Erythroblast (primary cell): ENCODE data around the gene PTPRC.

ENCODE experiments used
- DNase-seq, 2 experiments: peaks; one replicate each; lab custom pipeline; 2025; lab: John Stamatoyannopoulos, UW
- GATA1 ChIP-seq: IDR thresholded peaks from 2 replicates; pipeline ENCODE4 v1.6.1; 2011; ENCODE audit warnings: low read depth, mild to moderate bottlenecking, control low read depth, low read length, moderate library complexity
- POLR2A ChIP-seq: IDR thresholded peaks from 2 replicates; pipeline ENCODE4 v1.6.1; 2011; ENCODE audit warnings: mild to moderate bottlenecking, low read length

Gene PTPRC

DNA sequence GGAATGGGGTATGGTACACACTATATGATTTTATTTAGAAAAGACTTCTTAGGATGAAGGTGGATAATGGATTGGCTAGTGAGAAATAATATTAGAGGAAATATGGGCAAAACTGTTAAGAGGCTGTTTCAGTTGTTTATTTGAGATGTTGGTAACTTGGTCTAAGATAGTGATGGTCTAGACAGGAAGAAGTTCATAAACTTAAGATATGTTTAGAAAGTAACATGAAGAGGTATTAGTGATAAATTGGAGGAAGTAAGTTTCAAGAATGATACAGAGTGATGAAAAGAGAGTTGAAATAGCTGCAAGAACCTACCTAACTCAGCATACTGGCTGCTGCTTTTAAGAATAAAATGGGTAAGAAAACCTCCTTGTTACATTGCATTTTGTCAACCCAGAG is 9.2 kb upstream of the PTPRC start:
- no peak for TF ChIP-seq POLR2A
- no peak for TF ChIP-seq GATA1
- DNase-seq: no peak

DNA sequence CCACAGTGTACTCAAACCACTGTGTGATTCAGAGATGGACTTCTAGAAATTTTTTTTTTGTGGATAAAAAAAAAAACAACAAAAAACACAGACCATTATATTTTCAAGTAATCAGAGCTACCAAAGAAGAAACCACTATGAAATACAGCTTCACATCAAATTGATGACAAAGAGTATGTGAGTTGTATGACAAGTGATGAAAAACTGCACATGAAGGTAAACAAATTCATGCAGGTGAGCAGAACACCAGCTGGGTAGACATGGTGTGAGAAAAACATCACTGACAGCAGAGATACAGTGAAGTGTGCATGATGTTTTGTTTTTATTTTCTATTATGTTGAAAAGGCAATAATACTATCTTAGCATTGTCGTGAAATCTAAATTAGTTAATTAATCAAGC is 8.0 kb upstream of the PTPRC start:
- DNase-seq: no peak
- TF ChIP-seq GATA1: no peak
- no peak for TF ChIP-seq POLR2A

DNA sequence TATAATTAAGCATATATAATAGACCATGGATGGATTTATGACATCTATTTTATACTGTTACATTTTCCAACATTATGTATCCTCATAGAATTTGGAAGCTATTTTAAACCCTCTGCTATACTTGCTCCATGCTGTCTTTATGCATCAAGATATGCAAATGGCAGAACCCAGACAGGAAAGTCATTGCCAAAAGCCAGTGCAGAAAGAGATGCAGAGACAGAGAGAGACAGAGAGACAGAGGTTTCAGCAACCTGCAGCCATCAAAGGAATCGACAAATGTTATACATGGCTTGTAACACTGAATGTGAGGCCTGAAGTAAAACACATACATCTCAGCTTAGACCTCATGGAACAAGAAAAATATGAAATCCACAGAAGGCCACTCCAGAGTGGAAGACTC is 7.5 kb upstream of the PTPRC start:
- TF ChIP-seq POLR2A: no peak
- TF ChIP-seq GATA1: no peak
- DNase-seq: no peak

DNA sequence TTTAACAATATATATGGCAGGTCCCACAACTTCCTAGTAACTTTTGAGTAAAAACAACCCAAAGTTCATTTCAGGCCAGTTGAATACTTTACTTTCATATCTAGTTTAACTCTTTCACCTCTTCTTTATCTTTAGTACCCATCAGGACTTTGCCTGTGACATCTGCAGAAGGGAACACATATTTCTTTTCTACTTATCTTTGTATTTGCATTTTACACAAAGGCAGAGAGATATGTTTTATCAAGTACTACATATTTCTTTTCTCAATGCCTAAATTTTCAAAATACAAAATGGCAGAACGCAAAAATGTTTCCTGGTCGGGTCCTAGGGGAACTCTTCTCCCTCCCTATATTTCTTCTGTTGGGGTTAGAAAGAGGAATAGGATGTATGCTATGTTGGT is 6.8 kb upstream of the PTPRC start:
- peak in 1 of 2 experiments; percentile 50 for DNase-seq
- TF ChIP-seq GATA1 (no peak), POLR2A (no peak)

DNA sequence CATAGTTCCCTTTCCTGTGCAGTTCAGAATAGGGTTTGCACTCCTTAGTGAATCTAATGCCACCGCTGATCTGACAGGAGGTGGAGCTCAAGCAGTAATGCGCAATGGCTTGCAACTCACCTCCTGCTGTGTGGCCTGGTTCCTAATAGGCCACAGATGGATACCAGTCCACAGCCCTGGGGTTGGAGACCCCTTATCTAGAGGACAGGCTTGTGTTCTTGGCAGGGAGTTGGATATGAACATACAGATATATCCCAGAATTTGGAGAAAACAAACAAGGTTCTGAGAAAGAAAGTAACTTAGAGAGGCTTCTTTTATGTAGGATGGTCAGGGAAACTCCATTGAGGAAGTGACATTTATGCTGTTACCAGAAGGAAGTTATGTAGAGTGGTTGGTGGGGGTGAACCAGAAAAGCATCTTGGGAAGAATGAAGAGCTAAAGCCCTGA is 5.1 kb upstream of the PTPRC start:
- peak; percentile 21 to 36 for DNase-seq
- no peak for TF ChIP-seq GATA1
- TF ChIP-seq POLR2A: no peak

DNA sequence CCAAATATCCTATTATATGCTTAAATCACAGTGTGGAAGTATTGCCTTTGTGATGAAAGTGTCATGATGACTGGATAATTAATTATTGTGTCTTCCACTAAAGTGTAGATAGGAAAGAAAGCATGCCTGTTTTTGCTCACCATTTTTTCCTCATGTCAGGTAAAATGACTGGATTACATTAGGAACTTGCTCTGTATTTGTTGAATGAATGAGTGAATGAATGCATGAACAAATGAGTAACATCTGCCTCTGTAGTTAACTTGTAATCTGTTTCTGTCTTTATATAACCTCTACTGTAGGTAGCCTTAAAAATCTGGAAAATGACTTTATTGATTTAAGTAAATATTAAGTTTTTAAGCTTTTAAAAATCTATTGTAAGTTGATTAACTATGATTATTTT is 2.9 kb upstream of the PTPRC start:
- no peak for TF ChIP-seq POLR2A
- no peak for DNase-seq

DNA sequence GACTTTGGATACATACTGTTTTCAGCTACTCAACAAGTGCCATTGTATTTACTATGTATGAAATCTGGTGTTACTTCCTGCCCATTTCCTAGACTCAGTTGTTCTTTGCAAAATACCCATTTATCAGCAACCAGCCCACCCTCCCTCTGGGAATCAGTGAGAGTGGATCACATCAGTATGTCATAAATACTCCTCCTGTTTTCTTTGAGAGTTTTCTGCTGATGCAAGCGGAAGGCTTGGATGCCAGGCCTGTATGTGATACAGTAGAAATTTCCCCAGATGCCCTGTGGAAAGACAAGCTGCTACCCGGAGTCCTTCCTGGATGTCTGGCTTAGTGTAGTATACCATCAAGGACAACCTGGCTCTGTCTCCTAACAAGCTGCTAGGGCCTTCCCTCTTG is 2.4 kb upstream of the PTPRC start:
- no peak for DNase-seq
- TF ChIP-seq GATA1 (no peak), POLR2A (no peak)

DNA sequence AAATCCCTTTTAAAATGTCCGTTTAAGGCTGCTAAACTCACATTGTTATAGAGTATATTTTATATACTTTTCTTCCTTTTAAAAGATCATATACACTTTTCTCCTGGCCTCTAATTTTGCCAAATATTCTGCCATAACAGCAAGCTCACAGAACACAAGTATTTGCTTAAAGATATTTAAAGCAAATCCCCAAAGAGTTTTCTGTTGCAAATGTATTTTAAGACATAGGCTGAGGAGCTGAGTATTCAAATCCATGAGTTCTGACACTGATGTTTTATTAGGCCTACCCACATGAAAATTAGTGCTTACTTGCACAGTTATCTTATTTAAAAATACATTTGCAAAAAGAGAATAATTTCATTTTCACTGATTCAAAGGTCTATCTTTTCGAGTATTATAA is 1.7 kb upstream of the PTPRC start:
- TF ChIP-seq POLR2A: no peak
- no peak for TF ChIP-seq GATA1
- no peak for DNase-seq

DNA sequence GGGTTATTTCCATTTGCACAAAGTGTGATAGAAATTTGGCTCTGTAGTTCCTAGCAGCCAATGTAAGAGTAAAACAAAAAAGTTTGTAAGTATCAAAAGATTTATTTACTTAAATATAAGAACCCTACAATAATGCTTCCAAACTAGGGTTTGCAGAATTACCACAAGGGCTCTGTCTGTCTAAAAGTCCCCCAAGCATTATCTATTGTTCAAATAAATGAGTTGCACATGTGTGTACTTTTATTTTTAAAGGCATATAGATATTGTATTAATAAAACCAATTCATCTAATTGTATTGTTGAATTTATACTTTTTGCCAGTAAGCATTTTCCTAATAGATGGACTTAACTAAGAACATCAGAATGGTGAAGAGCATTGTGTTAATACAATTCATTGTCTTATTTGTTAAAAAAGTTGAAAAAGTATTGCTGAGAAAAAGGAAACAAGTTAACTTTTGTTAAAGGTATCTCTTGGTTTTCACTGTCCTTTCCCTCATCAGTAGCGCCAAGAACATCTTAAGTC is 863 bp upstream of the PTPRC start:
- DNase-seq: no peak
- TF ChIP-seq POLR2A (no peak), GATA1 (no peak)

DNA sequence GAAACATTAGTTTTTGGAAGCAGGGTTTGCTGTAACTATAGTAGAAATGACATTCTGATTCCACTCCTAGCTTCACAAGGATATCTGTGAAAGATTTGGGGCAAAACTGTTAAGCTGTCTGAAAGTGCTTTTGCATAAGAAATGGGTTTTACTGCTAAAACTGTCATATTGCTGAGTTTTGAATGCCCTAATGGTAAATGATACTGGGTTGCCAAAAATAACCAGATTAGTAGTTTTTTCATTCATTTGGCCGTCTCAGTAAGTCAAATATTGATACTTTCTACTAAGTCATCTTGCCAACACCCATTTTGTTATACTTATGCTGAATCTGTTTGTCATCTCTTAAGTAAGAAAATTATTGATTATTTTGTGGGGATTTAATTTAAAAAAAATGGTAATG is 399 bp upstream of the PTPRC start:
- no peak for DNase-seq
- no peak for TF ChIP-seq GATA1
- peak; percentile 2 for TF ChIP-seq POLR2A

DNA sequence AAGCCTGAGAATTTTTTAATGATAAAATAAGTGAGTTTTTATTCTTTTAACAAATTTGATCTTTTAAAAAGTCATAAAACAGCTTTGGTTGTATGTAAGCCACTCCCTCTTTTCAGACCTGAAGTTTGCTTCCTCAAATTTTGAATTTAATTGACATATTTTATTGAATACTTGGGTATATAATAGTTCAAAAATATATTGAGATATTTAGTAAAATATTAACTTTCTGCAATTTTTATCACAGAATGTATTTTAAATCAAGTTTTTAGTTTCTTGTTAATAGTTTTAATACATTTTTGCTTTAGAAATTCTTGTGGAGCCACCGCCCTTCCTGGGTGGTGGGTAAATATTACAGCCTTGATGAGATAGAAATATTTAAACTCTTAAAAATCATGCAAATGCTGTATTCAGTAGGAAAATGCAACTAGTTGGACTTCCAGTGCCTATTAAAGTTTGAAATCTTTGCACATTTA is 867 bp downstream of the PTPRC start:
- TF ChIP-seq POLR2A (no peak), GATA1 (no peak)
- DNase-seq: peak; percentile 13 to 19

DNA sequence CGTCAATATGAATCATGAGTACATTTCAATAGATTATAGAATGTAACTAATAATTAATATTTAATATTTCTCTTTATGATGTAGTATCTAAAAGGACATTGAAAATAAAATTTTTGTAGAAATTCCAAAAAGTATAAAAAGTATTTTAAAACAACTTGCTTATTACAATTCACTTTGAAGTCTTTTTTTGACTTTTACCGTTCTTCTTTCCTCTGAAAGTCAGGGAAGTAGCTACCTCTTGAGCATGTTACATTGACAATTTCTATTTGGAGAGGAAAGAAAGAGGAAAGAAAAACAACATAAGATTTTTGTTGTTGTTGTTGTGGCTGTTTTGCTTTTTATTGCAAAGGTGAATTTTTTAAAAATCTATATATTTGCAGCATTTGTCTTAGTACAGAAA is 1.3 kb downstream of the PTPRC start:
- peak; percentile 14 to 19 for DNase-seq
- TF ChIP-seq POLR2A: no peak
- no peak for TF ChIP-seq GATA1

DNA sequence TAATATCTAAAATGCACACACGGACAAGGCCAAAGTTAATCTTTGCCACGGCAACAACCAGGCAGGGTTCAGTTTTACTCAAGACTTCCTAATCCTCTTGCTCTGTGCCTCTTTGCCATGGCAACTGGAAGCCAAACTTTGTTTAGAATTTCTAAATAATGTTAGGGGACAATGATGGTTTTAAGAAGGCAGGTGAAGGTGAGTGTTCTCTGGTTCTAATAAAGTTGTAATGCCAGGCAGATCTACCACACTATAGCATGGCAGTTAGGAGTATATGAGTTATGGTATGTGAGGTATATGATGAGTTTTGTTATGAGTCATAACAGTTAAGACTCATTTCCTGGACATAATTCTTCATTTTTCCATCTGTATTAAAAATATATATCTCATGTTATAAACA is 2.7 kb downstream of the PTPRC start:
- peak; percentile 37 to 74 for DNase-seq
- peak; percentile 61 for TF ChIP-seq POLR2A
- no peak for TF ChIP-seq GATA1

DNA sequence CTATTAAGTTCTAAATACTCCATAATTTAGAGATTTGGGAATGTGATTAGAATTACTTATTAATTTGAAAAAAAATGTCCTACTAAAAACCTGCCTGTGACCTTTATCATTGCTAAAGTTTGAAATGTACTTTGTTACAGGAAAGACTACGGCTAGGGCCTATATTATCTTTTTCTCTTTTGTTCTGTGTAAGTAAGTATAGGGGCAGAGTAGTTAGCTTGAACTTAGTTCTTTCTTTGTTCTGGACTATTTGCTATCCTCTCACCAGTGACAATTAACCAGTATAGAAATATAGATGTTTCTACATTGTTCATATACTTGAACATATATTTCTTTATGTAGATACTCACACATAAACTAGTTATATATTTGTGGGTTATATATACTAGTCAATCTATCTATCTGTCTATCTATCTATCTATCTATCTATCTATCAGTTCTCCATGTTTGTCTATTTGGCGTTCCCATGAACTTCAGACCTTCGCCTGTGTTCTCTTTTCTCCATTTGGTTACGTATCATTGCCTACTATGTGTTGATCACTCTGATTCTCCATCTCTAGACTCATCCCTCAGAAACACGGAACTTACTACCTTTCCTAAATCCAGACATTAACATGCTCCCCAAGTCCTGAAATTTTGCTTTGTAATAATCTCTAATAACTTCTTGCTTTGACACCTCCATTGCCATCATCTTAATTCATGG is 3.3 kb downstream of the PTPRC start:
- no peak for TF ChIP-seq GATA1
- no peak for TF ChIP-seq POLR2A
- no peak for DNase-seq

DNA sequence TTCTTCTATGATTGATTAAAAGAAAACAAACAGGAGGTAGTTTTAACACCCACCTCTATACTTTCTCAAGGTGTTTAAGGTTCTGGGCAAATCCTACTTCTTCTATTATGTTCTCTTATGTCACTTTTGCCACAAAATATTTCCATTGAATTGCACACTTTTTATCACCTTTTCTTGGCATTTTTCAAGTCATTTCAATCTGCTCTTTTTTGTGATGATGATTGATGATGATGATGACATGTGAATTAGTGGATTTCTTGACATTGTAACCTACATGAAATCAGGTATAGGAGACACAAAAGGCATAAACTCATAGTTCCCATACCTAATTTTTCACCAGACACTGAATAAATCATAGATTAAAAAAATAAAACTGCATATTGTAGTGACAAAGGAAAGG is 4.1 kb downstream of the PTPRC start:
- TF ChIP-seq GATA1 (no peak), POLR2A (no peak)
- DNase-seq: no peak
